ENCODE data around the gene LRCH4.

Gene LRCH4

DNA sequence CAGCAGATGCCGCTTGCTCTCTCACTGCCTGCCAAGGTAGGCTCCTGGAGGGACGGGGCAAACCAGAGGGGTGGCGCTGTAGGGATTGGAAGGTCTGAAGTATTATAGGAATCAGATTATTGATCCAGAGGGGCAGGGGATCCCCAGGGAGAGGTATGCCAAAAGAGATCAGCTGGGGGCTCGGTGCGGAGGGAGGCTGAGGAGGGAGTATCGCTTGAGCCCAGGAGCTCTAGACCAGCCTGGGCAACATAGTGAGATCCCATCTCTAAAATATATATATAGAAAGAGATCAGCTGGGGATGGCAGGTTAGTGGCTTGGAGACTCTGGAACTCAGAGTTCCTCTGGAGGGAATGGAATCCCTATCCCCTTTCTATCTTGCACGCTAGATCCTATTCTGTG is 9.3 kb upstream of the LRCH4 start:
- no peak overlapping the region for H3K27ac ChIP-seq
- TF ChIP-seq, protein P1, sequence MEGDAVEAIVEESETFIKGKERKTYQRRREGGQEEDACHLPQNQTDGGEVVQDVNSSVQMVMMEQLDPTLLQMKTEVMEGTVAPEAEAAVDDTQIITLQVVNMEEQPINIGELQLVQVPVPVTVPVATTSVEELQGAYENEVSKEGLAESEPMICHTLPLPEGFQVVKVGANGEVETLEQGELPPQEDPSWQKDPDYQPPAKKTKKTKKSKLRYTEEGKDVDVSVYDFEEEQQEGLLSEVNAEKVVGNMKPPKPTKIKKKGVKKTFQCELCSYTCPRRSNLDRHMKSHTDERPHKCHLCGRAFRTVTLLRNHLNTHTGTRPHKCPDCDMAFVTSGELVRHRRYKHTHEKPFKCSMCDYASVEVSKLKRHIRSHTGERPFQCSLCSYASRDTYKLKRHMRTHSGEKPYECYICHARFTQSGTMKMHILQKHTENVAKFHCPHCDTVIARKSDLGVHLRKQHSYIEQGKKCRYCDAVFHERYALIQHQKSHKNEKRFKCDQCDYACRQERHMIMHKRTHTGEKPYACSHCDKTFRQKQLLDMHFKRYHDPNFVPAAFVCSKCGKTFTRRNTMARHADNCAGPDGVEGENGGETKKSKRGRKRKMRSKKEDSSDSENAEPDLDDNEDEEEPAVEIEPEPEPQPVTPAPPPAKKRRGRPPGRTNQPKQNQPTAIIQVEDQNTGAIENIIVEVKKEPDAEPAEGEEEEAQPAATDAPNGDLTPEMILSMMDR (IDR thresholded peaks at IDR 0.05), result no peak
- no peak for TF ChIP-seq ZFX (IDR thresholded peaks at IDR 0.05; ENCODE audit: borderline replicate concordance)

DNA sequence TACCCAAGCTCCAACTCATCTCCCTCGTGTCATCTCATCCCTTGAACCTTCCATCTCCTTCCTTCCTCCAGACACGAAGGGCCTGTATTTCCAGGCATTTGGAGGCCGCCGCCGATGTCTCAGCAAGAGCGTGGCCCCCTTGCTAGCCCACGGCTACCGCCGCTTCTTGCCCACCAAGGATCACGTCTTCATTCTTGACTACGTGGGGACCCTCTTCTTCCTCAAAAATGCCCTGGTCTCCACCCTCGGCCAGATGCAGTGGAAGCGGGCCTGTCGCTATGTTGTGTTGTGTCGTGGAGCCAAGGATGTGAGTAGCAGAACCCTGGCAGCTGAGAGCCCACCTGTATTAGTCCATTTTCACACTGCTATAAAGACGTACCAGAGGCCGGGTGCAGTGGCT is 5.7 kb upstream of the LRCH4 start:
- H3K27ac ChIP-seq, result no peak overlapping the region
- no peak for TF ChIP-seq ZFX (IDR thresholded peaks at IDR 0.05; ENCODE audit: borderline replicate concordance)
- TF ChIP-seq, protein P1 (IDR thresholded peaks at IDR 0.05), result no peak

DNA sequence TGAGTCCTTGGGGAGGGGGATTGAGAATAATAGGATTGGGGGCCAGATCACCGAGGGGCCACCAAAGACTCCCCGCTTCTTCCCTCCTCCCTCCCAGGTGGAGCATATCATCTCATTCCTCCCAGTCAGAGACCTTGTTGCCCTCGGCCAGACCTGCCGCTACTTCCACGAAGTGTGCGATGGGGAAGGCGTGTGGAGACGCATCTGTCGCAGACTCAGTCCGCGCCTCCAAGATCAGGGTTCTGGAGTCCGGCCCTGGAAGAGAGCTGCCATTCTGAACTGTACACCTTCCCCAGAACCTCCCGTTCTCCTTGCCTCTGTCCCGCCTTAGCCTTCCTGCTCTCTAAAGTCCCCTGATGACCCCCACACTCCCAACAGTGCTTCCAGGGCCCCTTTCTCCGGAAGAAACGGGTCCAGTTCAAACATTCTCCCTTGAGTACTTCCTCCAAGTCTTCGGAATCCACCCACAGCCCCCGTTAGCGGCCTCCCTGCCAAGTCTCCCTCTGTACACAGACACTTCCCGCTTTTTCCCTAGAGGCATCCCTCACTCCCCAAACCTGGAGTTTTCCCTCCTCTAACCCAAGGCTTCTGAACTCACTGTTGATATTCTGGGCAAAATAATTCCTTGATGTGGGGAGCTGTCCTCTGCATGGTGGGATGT is 4.3 kb upstream of the LRCH4 start:
- TF ChIP-seq, protein P1 (IDR thresholded peaks at IDR 0.05), result no peak
- no peak for TF ChIP-seq ZFX (IDR thresholded peaks at IDR 0.05; ENCODE audit: borderline replicate concordance)
- no peak overlapping the region for H3K27ac ChIP-seq

DNA sequence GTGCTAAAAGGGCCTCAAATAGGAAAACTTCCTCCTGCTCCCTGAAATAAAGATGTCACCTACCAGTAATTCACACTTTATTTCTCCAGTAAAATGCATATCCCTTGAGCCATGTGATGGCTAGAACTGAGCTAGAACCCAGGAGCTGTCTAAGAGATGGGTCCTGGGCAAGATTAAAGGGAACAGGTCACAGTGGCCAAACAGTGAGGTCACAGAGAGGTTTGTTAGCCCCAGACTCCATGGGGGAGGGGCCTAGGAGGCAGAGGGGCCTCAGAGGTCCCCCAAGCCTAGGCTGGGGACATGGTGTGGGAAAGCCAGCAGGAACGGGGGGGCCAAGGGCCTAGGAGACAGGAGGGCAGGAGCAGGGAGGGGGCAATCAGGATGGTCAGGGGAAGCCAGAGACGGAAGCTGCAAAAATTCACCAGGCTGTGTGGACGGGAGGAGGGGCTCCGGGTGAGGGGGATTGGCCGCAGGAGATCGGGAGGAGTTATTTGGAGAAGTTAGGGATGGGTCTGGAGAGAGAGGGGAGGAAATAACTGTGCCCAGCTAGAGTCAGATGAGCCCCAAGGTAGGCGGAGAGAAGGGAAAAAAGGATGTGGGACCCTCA is 3.5 kb upstream of the LRCH4 start:
- no peak overlapping the region for H3K27ac ChIP-seq
- TF ChIP-seq, protein P1 (IDR thresholded peaks at IDR 0.05), result no peak
- TF ChIP-seq ZFX (IDR thresholded peaks at IDR 0.05; ENCODE audit: borderline replicate concordance), result no peak

DNA sequence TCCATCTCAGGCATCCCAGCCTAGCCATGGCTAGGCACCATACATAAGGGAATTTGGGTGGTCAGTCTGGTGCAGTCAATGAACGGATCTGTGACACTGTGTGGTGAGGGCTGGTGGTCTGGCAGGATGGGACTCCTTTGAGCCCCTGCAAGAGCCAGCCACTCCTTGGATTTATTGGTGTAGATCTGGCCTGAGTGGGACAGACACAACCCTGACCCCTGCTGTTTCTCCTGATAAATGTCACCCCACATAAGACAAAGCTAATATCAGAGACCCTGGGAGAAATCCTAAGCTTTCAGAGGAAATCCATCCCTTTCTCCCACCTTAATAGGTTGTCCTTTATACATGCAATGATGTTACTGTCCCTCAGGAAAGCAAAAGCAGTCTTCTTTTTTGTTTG is 2.5 kb upstream of the LRCH4 start:
- no peak overlapping the region for H3K27ac ChIP-seq
- TF ChIP-seq ZFX (IDR thresholded peaks at IDR 0.05; ENCODE audit: borderline replicate concordance), result no peak
- TF ChIP-seq, protein P1 (IDR thresholded peaks at IDR 0.05), result peak; percentile 53

DNA sequence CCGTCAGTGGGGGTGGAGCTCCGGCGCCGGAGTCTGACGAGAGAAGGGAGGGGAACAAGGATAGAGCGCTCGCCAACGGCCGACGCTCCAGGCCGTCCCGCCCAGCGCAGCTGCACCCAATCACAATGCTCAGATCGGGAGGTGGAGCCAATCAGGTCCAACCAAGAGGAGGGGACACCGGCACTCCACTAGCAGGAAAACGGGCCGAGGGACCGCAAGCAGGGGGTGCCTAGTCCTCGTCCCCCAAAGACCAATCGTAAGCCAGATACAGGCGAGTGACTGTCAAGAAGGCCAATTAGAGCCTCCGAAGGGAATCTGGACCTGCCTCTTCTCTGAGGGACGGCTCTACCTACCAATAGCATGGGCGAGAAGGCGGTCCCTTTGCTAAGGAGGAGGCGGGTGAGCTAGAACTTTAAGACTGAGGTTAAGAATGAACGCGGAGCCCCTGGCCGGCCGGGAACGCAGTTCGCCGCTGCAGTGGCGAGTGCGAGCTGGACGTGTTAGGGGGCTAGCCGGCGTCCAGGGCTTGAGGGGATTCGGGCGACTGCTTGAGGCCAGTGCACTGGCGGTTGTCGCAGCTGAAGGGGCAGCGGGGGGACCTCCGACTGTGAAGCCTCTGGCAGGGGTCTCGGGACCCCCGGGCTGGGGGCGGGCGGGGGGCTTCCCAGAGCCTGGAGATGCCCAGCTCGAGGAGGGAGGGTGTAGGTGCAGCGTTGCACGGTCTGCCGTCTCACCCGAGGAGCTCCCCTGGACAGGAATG is 517 bp upstream of the LRCH4 start, which contains the start of gene FBXO24:
Gene FBXO24 (plus strand): TSS at position 63 of the 760 bp plus-strand sequence. CDS start 298 bp downstream, at position 361.
- H3K27ac ChIP-seq, result peak within 1 kb of the TSS; percentile 100
- no peak for TF ChIP-seq ZFX (IDR thresholded peaks at IDR 0.05; ENCODE audit: borderline replicate concordance)
- TF ChIP-seq, protein P1 (IDR thresholded peaks at IDR 0.05), result no peak
